Lower leg skin (tissue), 3 donors: ENCODE data around the gene ELAVL1.

ENCODE experiments used
- CTCF ChIP-seq, 3 donors: fragments of 450-650 bp; IDR thresholded peaks; one replicate each; pipeline ENCODE4 v1.5.1; 2016; ENCODE audit warnings: antibody characterized with exemption in 3 of 3, mild to moderate bottlenecking in 3 of 3, moderate library complexity in 2 of 3
- POLR2A ChIP-seq, 2 donors: fragments of 450-650 bp; IDR thresholded peaks; one replicate each; pipeline ENCODE4 v1.6.1; 2016 to 2017; ENCODE audit warnings: antibody characterized with exemption in 2 of 2, mild to moderate bottlenecking in 1 of 2, moderate library complexity in 1 of 2

GRCh38 chr19:7976461-7976860 is 29.0 kb downstream of the ELAVL1 start:
- no peak for TF ChIP-seq POLR2A (IDR thresholded peaks at IDR 0.05)
- no peak for TF ChIP-seq CTCF (IDR thresholded peaks at IDR 0.05)
